ENCODE data around the gene FIP1L1. TPM values are rescaled to one million over a fixed set of nuclear protein-coding genes. Genes with fewer than 3 reads are reported as not detected.

The FIP1L1 gene
- total RNA-seq, 1 donor from 2014 or later: 56.8 TPM

- Mint-ChIP-seq H3K27ac (ENCODE audit: unreplicated experiment) (no peak overlapping the region), H3K36me3 (ENCODE audit: unreplicated experiment) (no peaks in the 10 kb centered on the region), H3K27me3 (ENCODE audit: unreplicated experiment) (no peaks in the 10 kb centered on the region), H3K4me3 (ENCODE audit: unreplicated experiment) (no peak overlapping the region), H3K9me3 (ENCODE audit: unreplicated experiment) (no peaks in the 10 kb centered on the region), H3K4me1 (ENCODE audit: low read depth, unreplicated experiment) (no peaks in the 10 kb centered on the region)
- TF ChIP-seq CTCF (IDR thresholded peaks at IDR 0.05; ENCODE audit: partially characterized antibody, unreplicated experiment): no peak
- DNase-seq: no peak
Observed at GRCh38 chr4:53424280-53424679, 46.8 kb downstream of the FIP1L1 start.

GRCh38 chr4:53427366-53427765, 49.9 kb downstream of the FIP1L1 start:
- H3K4me1 Mint-ChIP-seq (ENCODE audit: low read depth, unreplicated experiment): no peaks in the 10 kb centered on the region
- no peak for TF ChIP-seq CTCF (IDR thresholded peaks at IDR 0.05; ENCODE audit: partially characterized antibody, unreplicated experiment)
- no peaks in the 10 kb centered on the region for H3K27me3 Mint-ChIP-seq (ENCODE audit: unreplicated experiment)
- no peaks in the 10 kb centered on the region for H3K36me3 Mint-ChIP-seq (ENCODE audit: unreplicated experiment)
- no peak for DNase-seq
- H3K9me3 Mint-ChIP-seq (ENCODE audit: unreplicated experiment): no peaks in the 10 kb centered on the region
- H3K27ac Mint-ChIP-seq (ENCODE audit: unreplicated experiment): no peak overlapping the region
- H3K4me3 Mint-ChIP-seq (ENCODE audit: unreplicated experiment): no peak overlapping the region

GRCh38 chr4:53431052-53431451, 53.6 kb downstream of the FIP1L1 start:
- Mint-ChIP-seq H3K4me1 (ENCODE audit: low read depth, unreplicated experiment) (no peaks in the 10 kb centered on the region), H3K27me3 (ENCODE audit: unreplicated experiment) (no peaks in the 10 kb centered on the region), H3K27ac (ENCODE audit: unreplicated experiment) (no peak overlapping the region), H3K36me3 (ENCODE audit: unreplicated experiment) (no peaks in the 10 kb centered on the region), H3K4me3 (ENCODE audit: unreplicated experiment) (no peak overlapping the region), H3K9me3 (ENCODE audit: unreplicated experiment) (no peaks in the 10 kb centered on the region)
- no peak for TF ChIP-seq CTCF (IDR thresholded peaks at IDR 0.05; ENCODE audit: partially characterized antibody, unreplicated experiment)
- no peak for DNase-seq

GRCh38 chr4:53432528-53433424, 55.3 kb downstream of the FIP1L1 start:
- Mint-ChIP-seq H3K27ac (ENCODE audit: unreplicated experiment) (no peak overlapping the region), H3K27me3 (ENCODE audit: unreplicated experiment) (no peaks in the 10 kb centered on the region), H3K4me3 (ENCODE audit: unreplicated experiment) (no peak overlapping the region), H3K9me3 (ENCODE audit: unreplicated experiment) (no peaks in the 10 kb centered on the region), H3K4me1 (ENCODE audit: low read depth, unreplicated experiment) (no peaks in the 10 kb centered on the region), H3K36me3 (ENCODE audit: unreplicated experiment) (no peaks in the 10 kb centered on the region)
- no peak for TF ChIP-seq CTCF (IDR thresholded peaks at IDR 0.05; ENCODE audit: partially characterized antibody, unreplicated experiment)
- no peak for DNase-seq

- Mint-ChIP-seq H3K4me3 (ENCODE audit: unreplicated experiment) (no peak overlapping the region), H3K4me1 (ENCODE audit: low read depth, unreplicated experiment) (no peaks in the 10 kb centered on the region), H3K27me3 (ENCODE audit: unreplicated experiment) (no peaks in the 10 kb centered on the region), H3K36me3 (ENCODE audit: unreplicated experiment) (no peaks in the 10 kb centered on the region), H3K27ac (ENCODE audit: unreplicated experiment) (no peak overlapping the region), H3K9me3 (ENCODE audit: unreplicated experiment) (no peaks in the 10 kb centered on the region)
- no peak for DNase-seq
- TF ChIP-seq CTCF (IDR thresholded peaks at IDR 0.05; ENCODE audit: partially characterized antibody, unreplicated experiment): no peak
Observed at GRCh38 chr4:53436251-53436650, 58.8 kb downstream of the FIP1L1 start.
